Muscle layer of duodenum (tissue), 2 donors: ENCODE measurements around the gene MPDZ.

Experiments
- H3K27ac ChIP-seq: one replicate; pipeline ENCODE4 v1.7.0; 2013; ENCODE audit warnings: mild to moderate bottlenecking, low read length
- H3K27me3 ChIP-seq: one replicate; pipeline ENCODE4 v1.7.0; 2013; ENCODE audit warnings: low read depth, mild to moderate bottlenecking, control low read depth, low read length
- H3K36me3 ChIP-seq, 2 donors: one replicate each; pipeline ENCODE4 v1.7.0; 2013; ENCODE audit warnings: low read length in 2 of 2, control low read depth in 1 of 2, mild to moderate bottlenecking in 1 of 2; ENCODE audit not compliant: insufficient read depth in 2 of 2, control insufficient read depth in 1 of 2
- H3K4me1 ChIP-seq, 2 donors: one replicate each; pipeline ENCODE4 v1.7.0; 2013; ENCODE audit warnings: low read length in 2 of 2, mild to moderate bottlenecking in 2 of 2, control low read depth in 1 of 2, moderate library complexity in 1 of 2; ENCODE audit not compliant: insufficient read depth in 2 of 2, control insufficient read depth in 1 of 2
- H3K4me3 ChIP-seq, 2 donors: one replicate each; pipeline ENCODE4 v1.7.0; 2013; ENCODE audit warnings: low read length in 2 of 2, low read depth in 1 of 2, mild to moderate bottlenecking in 1 of 2
- H3K9me3 ChIP-seq, 2 donors: one replicate each; pipeline ENCODE4 v1.7.0; 2013; ENCODE audit warnings: low read length in 2 of 2, control low read depth in 1 of 2, mild to moderate bottlenecking in 1 of 2; ENCODE audit not compliant: control insufficient read depth in 1 of 2
- donor health status: healthy.

Gene MPDZ

DNA sequence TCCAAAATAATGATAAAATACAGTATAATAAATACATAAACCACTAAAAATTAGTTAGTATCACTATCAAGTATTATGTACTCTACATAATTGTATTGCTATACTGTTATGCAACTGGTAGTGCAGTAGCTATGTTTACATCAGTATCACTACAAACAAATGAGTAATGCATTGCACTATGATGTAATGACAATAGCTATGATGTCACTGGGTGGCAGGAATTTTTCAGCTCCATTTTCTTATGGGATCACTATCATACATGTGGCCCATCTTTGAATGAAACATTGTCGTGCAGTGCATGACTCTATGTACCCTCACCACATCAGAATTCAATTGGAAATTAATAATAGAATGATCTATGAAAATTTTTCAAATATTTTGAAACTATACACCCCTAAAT, 201.3 kb downstream of the MPDZ start:
- Histone ChIP-seq H3K36me3 (no peaks in the 10 kb centered on the region), H3K9me3 (peaks cover 0 to 6% of the 10 kb centered on the region in 2 donors), H3K4me3 (no peak overlapping the region), H3K4me1 (no peaks in the 10 kb centered on the region), H3K27me3 (no peaks in the 10 kb centered on the region), H3K27ac (no peak overlapping the region)

DNA sequence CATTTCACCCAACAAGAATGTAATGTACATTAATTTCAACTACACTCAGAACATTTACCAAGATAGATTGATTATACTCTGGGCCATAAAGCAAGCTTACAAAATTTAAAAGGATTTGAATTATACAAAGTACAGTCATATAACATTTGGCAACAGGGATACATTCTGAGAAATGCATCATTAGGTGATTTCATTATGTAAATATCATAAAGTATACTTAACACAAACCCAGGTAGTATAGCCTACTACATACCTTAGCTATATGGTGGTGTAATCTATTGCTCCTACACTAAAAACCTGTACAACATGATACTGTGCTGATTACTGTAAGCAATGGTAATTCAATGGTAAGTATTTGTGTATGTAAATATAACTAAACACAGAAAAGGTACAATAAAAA, 202.9 kb downstream of the MPDZ start:
- no peaks in the 10 kb centered on the region for H3K4me1 ChIP-seq
- H3K9me3 ChIP-seq = peaks cover 0 to 6% of the 10 kb centered on the region in 2 donors
- no peaks in the 10 kb centered on the region for H3K36me3 ChIP-seq
- no peak overlapping the region for H3K4me3 ChIP-seq
- no peak overlapping the region for H3K27ac ChIP-seq
- H3K27me3 ChIP-seq = no peaks in the 10 kb centered on the region

DNA sequence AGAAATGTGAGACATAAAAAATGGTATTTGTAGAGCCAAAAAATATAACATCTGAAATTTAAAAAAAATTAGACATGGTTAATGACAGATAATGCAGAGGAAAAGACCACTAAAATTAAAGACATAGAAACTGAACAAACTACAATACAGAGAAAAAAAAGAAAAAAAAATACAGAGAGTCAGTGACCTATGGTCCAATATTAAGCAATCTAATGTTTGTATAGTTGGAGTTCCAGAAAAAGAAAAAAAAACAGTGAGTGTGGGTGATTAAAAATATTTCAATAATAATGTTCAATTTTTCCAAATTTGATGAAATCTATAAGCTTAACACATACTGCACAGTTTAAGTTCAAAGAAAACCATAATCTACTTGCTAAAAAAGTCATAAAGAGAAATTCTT, 207.6 kb downstream of the MPDZ start:
- H3K4me1 ChIP-seq = no peaks in the 10 kb centered on the region
- H3K4me3 ChIP-seq = no peak overlapping the region
- H3K36me3 ChIP-seq = no peaks in the 10 kb centered on the region
- peaks cover 0 to 6% of the 10 kb centered on the region in 2 donors for H3K9me3 ChIP-seq
- no peak overlapping the region for H3K27ac ChIP-seq
- H3K27me3 ChIP-seq = no peaks in the 10 kb centered on the region

DNA sequence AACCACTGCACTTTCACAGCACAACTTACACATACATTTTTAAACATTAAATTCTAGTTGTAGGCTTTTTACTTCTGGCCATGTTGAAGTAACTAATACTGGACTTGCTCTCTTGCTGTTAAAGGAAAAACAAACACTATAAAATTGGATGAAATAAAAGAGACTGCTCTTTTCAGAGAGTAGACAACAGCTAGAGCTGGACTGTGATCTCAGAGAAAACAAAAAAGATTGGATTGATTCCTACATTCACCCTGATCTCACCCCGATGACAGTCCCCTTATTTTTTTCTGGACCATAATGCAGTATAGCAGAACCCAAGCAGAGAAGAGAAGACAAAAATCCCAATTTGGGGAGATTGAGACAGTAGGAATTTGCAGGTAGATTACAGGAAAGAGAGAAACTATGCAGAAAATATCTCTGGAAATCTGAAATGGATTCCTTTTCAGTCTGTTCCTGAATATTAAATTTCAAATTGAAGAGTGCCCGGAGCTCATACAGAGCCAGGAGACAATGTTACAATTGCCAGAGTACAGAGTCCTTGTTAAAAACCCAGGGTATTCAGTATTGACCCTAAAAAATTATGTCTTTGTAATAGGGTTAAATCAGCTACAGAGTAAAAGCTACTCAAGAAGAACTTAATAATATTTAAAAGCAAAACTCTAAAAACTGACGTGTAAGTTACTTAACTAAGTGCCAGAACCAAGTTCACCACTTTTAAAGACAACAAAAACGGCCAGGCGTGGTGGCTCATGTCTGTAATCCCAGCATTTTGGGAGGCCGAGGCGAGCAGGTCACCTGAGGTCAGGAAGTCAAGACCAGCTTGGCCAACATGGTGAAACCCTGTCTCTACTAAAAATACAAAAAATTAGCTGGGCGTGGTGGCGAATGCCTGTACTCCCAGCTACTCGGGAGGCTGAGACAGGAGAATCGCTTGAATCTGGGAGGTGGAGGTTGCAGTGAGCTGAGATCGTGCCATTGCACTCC, 208.6 kb downstream of the MPDZ start:
- Histone ChIP-seq H3K4me1 (no peaks in the 10 kb centered on the region), H3K9me3 (peaks cover 0 to 6% of the 10 kb centered on the region in 2 donors), H3K4me3 (no peak overlapping the region), H3K36me3 (no peaks in the 10 kb centered on the region), H3K27me3 (no peaks in the 10 kb centered on the region), H3K27ac (no peak overlapping the region)

DNA sequence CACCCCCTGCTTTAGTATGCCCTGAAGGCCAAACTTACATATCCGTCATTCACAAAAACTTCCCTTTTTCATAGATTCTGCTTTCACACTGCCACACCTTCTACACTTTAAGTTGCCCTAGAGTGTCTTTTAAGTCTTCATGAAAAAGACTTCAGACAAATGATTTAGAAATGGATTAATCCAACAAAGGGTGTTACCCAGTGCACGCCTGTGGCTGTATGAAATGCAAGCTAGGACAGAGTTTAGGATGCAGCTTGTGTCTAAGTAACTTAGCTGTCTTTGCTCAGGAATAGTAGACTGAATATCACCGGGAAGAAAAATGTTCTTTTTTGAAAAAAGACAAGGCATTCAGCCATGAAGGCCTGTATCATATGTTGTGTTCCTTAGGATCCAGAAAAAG, 210.0 kb downstream of the MPDZ start:
- Histone ChIP-seq H3K4me1 (no peaks in the 10 kb centered on the region), H3K9me3 (peaks cover 0 to 4% of the 10 kb centered on the region in 2 donors), H3K36me3 (no peaks in the 10 kb centered on the region), H3K4me3 (no peak overlapping the region), H3K27ac (no peak overlapping the region), H3K27me3 (no peaks in the 10 kb centered on the region)

DNA sequence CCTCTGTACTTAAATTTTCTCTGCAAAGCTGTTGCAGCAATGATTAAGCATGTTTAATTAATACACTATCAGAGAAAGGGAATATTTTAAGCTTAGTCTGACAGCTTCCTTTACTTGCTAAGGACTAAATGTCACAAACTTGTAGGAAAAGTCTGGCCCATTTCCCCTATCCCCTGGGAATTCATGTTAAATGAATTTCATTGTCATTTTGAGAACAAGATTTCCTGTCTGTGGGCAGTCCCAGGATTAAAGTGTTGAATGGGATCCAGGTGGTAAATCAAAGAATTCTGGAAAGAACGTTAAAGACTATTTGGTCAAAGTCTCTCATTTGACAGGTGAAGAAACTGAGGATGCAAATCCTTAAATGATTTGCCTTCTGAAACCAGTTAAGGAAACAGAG, 214.8 kb downstream of the MPDZ start:
- no peaks in the 10 kb centered on the region for H3K9me3 ChIP-seq
- H3K4me1 ChIP-seq = no peaks in the 10 kb centered on the region
- H3K27ac ChIP-seq = no peak overlapping the region
- H3K27me3 ChIP-seq = no peaks in the 10 kb centered on the region
- no peaks in the 10 kb centered on the region for H3K36me3 ChIP-seq
- no peak overlapping the region for H3K4me3 ChIP-seq

DNA sequence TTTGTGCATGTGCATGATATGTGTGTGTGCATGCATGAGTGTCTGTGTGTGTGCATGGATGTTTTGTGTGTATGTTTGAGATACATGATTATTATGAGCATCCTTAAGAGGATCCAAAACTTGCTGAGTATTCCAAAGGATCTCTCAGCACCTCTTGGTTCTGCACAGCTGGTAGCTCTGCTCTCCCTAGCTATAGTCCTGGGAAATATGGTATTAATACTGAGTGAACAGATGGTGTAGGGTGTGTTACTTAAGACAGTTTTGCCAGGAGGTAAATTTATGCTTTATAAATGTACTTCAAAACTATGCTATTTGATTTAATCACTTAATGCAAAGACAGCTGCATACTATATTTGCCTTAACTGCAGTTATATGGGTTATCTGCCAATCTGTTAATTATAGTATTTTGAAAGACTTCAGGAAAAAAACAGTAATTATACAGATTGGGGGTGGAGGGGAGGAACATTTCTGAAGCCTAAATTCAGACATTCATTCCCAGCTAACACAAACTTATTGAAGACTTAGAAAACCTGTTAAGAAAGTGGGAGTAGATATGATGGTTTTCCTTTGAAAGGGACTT, 215.5 kb downstream of the MPDZ start:
- no peak overlapping the region for H3K4me3 ChIP-seq
- H3K27ac ChIP-seq = no peak overlapping the region
- H3K36me3 ChIP-seq = no peaks in the 10 kb centered on the region
- no peaks in the 10 kb centered on the region for H3K27me3 ChIP-seq
- H3K9me3 ChIP-seq = no peaks in the 10 kb centered on the region
- H3K4me1 ChIP-seq = no peaks in the 10 kb centered on the region

DNA sequence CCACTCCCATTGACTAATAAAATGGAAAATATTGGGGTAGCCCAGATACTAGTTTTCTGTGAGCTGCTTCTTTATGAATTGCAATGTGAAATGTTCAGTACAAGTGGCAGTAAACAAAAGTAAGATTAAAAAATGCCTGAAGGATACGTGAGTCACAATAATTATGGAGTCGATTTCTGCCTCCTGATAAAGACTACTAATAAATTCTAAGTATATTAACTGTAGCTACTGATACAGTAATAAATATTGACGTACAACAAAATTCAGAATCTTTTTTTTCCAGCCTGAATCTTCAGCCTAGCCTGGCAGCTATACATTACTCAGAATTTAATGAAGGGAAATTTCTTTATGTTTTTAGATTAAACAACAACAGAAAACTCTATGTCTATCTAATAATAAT, 218.1 kb downstream of the MPDZ start:
- no peak overlapping the region for H3K27ac ChIP-seq
- no peaks in the 10 kb centered on the region for H3K4me1 ChIP-seq
- H3K27me3 ChIP-seq = no peaks in the 10 kb centered on the region
- peaks cover 0 to 3% of the 10 kb centered on the region in 2 donors for H3K9me3 ChIP-seq
- H3K4me3 ChIP-seq = no peak overlapping the region
- H3K36me3 ChIP-seq = no peaks in the 10 kb centered on the region
